Prostate gland (tissue), 2 donors: ENCODE measurements around the gene MNX1.

Experiments
- CTCF ChIP-seq, 4 experiments: fragments of 200-600 bp in 2 of 4; fragments of 450-650 bp in 2 of 4; sonication (generic) in 2 of 4; IDR thresholded peaks; 1 replicate in 3 of 4; 2 replicates in 1 of 4; pipeline ENCODE4 v1.5.1; 2016 to 2019; ENCODE audit warnings: antibody characterized with exemption in 4 of 4, mild to moderate bottlenecking in 2 of 4, moderate library complexity in 2 of 4
- POLR2A ChIP-seq: fragments of 450-650 bp; IDR thresholded peaks from one replicate; pipeline ENCODE4 v1.6.1; 2016; ENCODE audit warnings: antibody characterized with exemption, mild to moderate bottlenecking

- no peak for TF ChIP-seq CTCF (IDR thresholded peaks at IDR 0.05)
- TF ChIP-seq POLR2A: no peak
Measured at GRCh38 chr7:157044943-157045660, 34.6 kb upstream of the MNX1 start.
